GM20431 (cell line): ENCODE results near the gene CEMIP.

Experiments used
- in situ Hi-C: fragments of 300-500 bp; cut with MseI, MboI; formaldehyde crosslinking; loops from one replicate; pipeline ENCODE4 v1.15.0; 2020; ENCODE audit warnings: low sequenced_read_pairs; ENCODE audit not compliant: unreplicated experiment

The CEMIP gene

GRCh38 chr15:80840182-80841130, 61.3 kb downstream of the CEMIP start:
- in situ Hi-C loops = no loop called here

- in situ Hi-C loops = no loop called here
Measured at GRCh38 chr15:80841541-80841940, 62.4 kb downstream of the CEMIP start.

GRCh38 chr15:80844011-80844732, 65.0 kb downstream of the CEMIP start:
- in situ Hi-C loops = no loop called here

- in situ Hi-C loops = no loop called here
Measured at GRCh38 chr15:80846031-80846815, 67.1 kb downstream of the CEMIP start.

- in situ Hi-C loops = no loop called here
Measured at GRCh38 chr15:80849308-80849707, 70.1 kb downstream of the CEMIP start.

GRCh38 chr15:80850941-80851451, 71.8 kb downstream of the CEMIP start:
- in situ Hi-C loops = no loop called here

GRCh38 chr15:80852676-80853075, 73.5 kb downstream of the CEMIP start:
- in situ Hi-C loops = no loop called here

- in situ Hi-C loops = no loop called here
Measured at GRCh38 chr15:80854104-80854503, 74.9 kb downstream of the CEMIP start.

- in situ Hi-C loops = no loop called here
Measured at GRCh38 chr15:80855206-80855605, 76.0 kb downstream of the CEMIP start.

- in situ Hi-C loops = no loop called here
Measured at GRCh38 chr15:80856400-80856799, 77.2 kb downstream of the CEMIP start.

GRCh38 chr15:80856809-80857377, 77.7 kb downstream of the CEMIP start:
- in situ Hi-C loops = no loop called here

- in situ Hi-C loops = no loop called here
Measured at GRCh38 chr15:80861731-80862170, 82.6 kb downstream of the CEMIP start.

GRCh38 chr15:80864666-80865065, 85.5 kb downstream of the CEMIP start:
- in situ Hi-C loops = no loop called here

- in situ Hi-C loops = no loop called here
Measured at GRCh38 chr15:80866936-80867335, 87.8 kb downstream of the CEMIP start.

GRCh38 chr15:80870366-80870765, 91.2 kb downstream of the CEMIP start:
- in situ Hi-C loops = no loop called here

- in situ Hi-C loops = no loop called here
Measured at GRCh38 chr15:80870893-80871292, 91.7 kb downstream of the CEMIP start.

- in situ Hi-C loops = no loop called here
Measured at GRCh38 chr15:80871858-80872257, 92.7 kb downstream of the CEMIP start.

- in situ Hi-C loops = no loop called here
Measured at GRCh38 chr15:80873366-80873952, 94.3 kb downstream of the CEMIP start.

- in situ Hi-C loops = no loop called here
Measured at GRCh38 chr15:80875568-80876347, 96.6 kb downstream of the CEMIP start.
